Ascending aorta (tissue), 2 donors: Measurements from ENCODE around the gene FAM13B. TPM values are rescaled to one million over a fixed set of nuclear protein-coding genes. Genes with fewer than 3 reads are reported as not detected.

Experiments
- DNase-seq, 2 donors: peaks; one replicate each; pipeline ENCODE4 v3.0.0-alpha.2; 2019; ENCODE audit warnings: low spot score in 2 of 2
- H3K27ac ChIP-seq, 2 donors: fragments of 200-600 bp; sonication (generic); one replicate each; pipeline ENCODE4 v1.5.1; 2016 to 2017; ENCODE audit warnings: mild to moderate bottlenecking in 1 of 2
- H3K27me3 ChIP-seq: fragments of 200-600 bp; sonication (generic); one replicate; pipeline ENCODE4 v1.5.1; 2017
- H3K36me3 ChIP-seq, 2 donors: fragments of 200-600 bp; sonication (generic); one replicate each; pipeline ENCODE4 v1.5.1; 2016
- H3K4me1 ChIP-seq, 2 donors: fragments of 200-600 bp; sonication (generic); one replicate each; pipeline ENCODE4 v1.5.1; 2016 to 2017; ENCODE audit warnings: mild to moderate bottlenecking in 1 of 2
- H3K4me3 ChIP-seq, 2 donors: fragments of 200-600 bp; sonication (generic); one replicate each; pipeline ENCODE4 v1.5.1; 2016 to 2017; ENCODE audit warnings: mild to moderate bottlenecking in 1 of 2
- H3K9me3 ChIP-seq, 2 donors: fragments of 200-600 bp; sonication (generic); one replicate each; pipeline ENCODE4 v1.5.1; 2016
- intact Hi-C: fragments of 100-400 bp; cut with DNase I; formaldehyde crosslinking; loops from one replicate; pipeline ENCODE4 v1.15.1; 2023
- total RNA-seq: library from RNA; depleted of rRNA; stranded (reverse); fragments of >200 nt; gene quantifications from one replicate; pipeline ENCODE4 v1.1.0, GENCODE V29; 2016
- TF ChIP-seq, protein P1 (sequence below), 3 experiments: fragments of 200-600 bp in 2 of 3; fragments of 450-650 bp in 1 of 3; sonication (generic) in 2 of 3; IDR thresholded peaks; one replicate each; pipeline ENCODE4 v1.5.1; 2016 to 2019; ENCODE audit warnings: antibody characterized with exemption in 3 of 3, mild to moderate bottlenecking in 1 of 3, moderate library complexity in 1 of 3

Gene FAM13B
- total RNA-seq, 1 donor from 2014 or later: 19.2 TPM

DNA sequence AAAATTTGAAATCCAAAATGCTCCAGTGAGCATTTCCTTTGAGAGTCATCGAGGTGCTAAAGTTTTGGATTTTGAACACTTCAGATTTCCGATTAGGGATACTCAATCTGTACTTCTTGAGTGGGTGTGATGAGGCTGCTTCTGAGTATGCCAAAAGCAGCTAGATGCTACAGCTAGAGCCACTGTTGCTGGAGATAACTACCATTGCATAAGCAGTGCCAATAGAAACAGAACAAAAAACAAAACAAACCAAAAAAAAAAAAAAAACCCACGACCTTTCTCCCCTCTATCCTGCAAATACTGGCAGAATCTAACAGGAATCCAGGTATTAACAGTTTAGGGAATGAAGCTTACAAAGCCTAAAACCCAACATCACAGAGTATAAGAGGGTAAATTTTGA is 100.1 kb downstream of the FAM13B start:
- Histone ChIP-seq H3K36me3 (peaks cover under 1 to 22% of the 10 kb centered on the region in 2 donors), H3K27me3 (no peaks in the 10 kb centered on the region), H3K9me3 (no peaks in the 10 kb centered on the region), H3K27ac (peak overlapping the region in 1 of 2 donors; percentile 51), H3K4me1 (peaks cover 0 to 5% of the 10 kb centered on the region in 2 donors), H3K4me3 (no peak overlapping the region)
- intact Hi-C loops: no loop called here
- no peak for DNase-seq
- TF ChIP-seq, protein P1, sequence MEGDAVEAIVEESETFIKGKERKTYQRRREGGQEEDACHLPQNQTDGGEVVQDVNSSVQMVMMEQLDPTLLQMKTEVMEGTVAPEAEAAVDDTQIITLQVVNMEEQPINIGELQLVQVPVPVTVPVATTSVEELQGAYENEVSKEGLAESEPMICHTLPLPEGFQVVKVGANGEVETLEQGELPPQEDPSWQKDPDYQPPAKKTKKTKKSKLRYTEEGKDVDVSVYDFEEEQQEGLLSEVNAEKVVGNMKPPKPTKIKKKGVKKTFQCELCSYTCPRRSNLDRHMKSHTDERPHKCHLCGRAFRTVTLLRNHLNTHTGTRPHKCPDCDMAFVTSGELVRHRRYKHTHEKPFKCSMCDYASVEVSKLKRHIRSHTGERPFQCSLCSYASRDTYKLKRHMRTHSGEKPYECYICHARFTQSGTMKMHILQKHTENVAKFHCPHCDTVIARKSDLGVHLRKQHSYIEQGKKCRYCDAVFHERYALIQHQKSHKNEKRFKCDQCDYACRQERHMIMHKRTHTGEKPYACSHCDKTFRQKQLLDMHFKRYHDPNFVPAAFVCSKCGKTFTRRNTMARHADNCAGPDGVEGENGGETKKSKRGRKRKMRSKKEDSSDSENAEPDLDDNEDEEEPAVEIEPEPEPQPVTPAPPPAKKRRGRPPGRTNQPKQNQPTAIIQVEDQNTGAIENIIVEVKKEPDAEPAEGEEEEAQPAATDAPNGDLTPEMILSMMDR (IDR thresholded peaks at IDR 0.05): no peak

DNA sequence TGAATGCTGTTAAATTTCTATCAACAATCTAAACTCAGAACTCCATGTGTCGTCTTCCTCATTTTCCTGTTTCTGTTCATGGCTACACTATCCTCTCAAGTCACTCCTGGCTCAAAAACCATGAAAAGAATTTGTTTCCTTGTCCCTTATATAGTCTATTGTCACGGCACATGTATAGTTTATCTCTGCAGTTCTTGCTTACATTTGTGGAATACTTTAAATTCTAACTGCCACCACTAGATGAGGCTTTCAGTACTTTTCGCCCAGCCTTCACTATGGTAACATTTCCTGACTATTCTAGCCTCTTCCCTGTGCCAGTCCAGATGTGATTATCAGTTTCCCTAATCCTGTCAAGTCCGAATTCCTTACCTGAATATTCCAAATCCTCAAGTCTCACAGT is 109.0 kb downstream of the FAM13B start:
- Histone ChIP-seq H3K4me1 (no peaks in the 10 kb centered on the region), H3K9me3 (no peaks in the 10 kb centered on the region), H3K27ac (no peak overlapping the region), H3K27me3 (no peaks in the 10 kb centered on the region), H3K4me3 (no peak overlapping the region), H3K36me3 (peaks cover 5 to 12% of the 10 kb centered on the region in 2 donors)
- TF ChIP-seq, protein P1 (IDR thresholded peaks at IDR 0.05): no peak
- DNase-seq: no peak
- intact Hi-C loops: no loop called here

DNA sequence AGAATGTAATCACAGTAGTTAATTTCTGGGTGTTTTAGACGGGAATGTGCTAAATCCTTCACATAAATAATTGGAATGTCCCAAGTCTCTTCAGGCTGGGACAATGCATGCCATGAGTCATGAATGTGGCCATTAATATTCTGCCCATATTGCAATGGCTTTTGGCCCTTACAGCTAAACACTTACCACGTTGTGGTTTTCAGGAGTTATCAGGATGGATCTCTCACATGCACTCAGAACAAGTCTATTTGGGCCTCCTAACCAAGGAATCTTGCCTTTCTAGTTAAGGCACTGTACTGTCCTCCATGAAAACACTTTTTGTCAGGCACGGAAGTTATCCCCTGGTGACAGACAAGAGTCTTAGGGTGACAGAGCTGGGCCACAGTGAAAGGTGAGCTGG is 110.9 kb downstream of the FAM13B start:
- no peak overlapping the region for H3K4me3 ChIP-seq
- no peaks in the 10 kb centered on the region for H3K27me3 ChIP-seq
- peaks cover 0 to 3% of the 10 kb centered on the region in 2 donors for H3K36me3 ChIP-seq
- H3K27ac ChIP-seq: no peak overlapping the region
- no peak for DNase-seq
- no peaks in the 10 kb centered on the region for H3K4me1 ChIP-seq
- intact Hi-C loops: no loop called here
- H3K9me3 ChIP-seq: no peaks in the 10 kb centered on the region
- TF ChIP-seq, protein P1 (IDR thresholded peaks at IDR 0.05): no peak

DNA sequence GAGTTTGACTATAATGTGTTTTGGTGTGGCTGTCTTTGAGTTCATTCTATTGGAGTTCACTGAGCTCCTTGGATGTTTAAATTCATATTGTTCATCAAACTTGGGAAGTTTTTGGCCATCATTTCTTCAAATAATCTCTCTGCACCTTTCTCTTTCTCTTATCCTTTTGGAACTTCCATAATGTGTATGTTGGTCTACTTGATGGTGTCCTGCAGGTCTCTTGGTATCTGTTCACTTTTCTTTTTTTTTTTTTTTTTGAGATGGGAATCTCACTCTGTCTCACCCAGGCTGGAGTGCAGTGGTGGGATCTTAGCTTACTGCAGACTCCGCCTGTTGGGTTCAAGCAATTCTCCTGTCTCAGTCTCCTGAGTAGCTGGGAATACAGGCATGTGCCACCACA is 116.0 kb downstream of the FAM13B start:
- Histone ChIP-seq H3K27me3 (no peaks in the 10 kb centered on the region), H3K9me3 (peaks cover 0 to 14% of the 10 kb centered on the region in 2 donors), H3K36me3 (no peaks in the 10 kb centered on the region), H3K4me3 (no peak overlapping the region), H3K4me1 (no peaks in the 10 kb centered on the region), H3K27ac (no peak overlapping the region)
- TF ChIP-seq, protein P1 (IDR thresholded peaks at IDR 0.05): no peak
- DNase-seq: no peak
- intact Hi-C loops: no loop called here

DNA sequence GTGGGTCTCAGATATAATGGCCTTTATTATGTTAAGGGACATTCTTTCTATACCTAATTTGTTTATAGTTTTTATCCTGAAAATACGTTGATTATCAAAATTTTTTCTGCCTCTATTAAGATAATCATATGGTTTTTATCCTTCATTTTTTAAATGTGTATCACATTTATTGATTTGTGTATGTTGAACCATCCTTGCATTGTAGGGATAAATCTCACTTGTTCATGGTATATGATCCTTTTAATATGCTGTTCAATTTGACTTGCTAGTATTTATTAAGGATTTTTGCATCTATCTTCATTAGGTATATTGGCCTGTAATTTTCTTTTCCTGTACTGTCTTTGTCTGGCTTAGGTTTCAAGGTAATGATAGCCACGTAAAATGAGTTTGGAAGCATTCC is 118.1 kb downstream of the FAM13B start:
- Histone ChIP-seq H3K4me1 (no peaks in the 10 kb centered on the region), H3K27ac (no peak overlapping the region), H3K36me3 (no peaks in the 10 kb centered on the region), H3K27me3 (no peaks in the 10 kb centered on the region), H3K9me3 (peaks cover 0 to 14% of the 10 kb centered on the region in 2 donors), H3K4me3 (no peak overlapping the region)
- DNase-seq: no peak
- TF ChIP-seq, protein P1 (IDR thresholded peaks at IDR 0.05): no peak
- intact Hi-C loops: no loop called here
